GM19035 (cell line): Measurements from ENCODE around the gene DYRK1B.
"Not testable (repeated sequence)": the region's sequence is repeated elsewhere in the genome, so short reads cannot be mapped to it uniquely, and the experiment has no call there.

Source experiments
- ATAC-seq: cut with Tn5 transposase; IDR thresholded peaks from one replicate; pipeline ENCODE4 v1.9.1; 2021; ENCODE audit not compliant: unreplicated experiment

The DYRK1B gene

GRCh38 chr19:39813264-39813993 is 20.5 kb downstream of the DYRK1B start:
- ATAC-seq, result no peak

- no peak for ATAC-seq
These were observed 22.9 kb downstream of the DYRK1B start for GRCh38 chr19:39811064-39811463.

- ATAC-seq, result no peak
These were observed 23.5 kb downstream of the DYRK1B start for GRCh38 chr19:39810424-39810823.

GRCh38 chr19:39809368-39809767 is 24.6 kb downstream of the DYRK1B start:
- no peak for ATAC-seq

DNA sequence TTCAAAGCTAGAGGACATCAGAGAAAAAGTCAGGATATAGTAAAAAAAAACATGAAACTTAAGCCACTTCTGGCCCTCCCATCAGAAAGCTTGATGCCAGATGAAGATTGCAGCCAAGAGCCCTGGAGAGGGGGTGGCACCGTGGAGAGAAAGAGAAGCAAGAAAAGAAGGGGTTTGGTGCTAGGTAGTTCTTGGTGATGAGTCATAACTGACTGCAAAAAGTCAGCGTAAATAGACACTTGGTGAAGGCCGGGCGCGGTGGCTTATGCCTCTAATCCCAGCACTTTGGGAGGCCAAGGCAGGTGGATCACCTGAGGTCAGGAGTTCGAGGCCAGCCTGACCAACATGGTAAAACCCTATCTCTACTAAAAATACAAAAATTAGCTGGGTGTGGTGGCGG is 25.3 kb downstream of the DYRK1B start:
- not testable (repeated sequence) for ATAC-seq

- ATAC-seq, result no peak
These were observed 26.1 kb downstream of the DYRK1B start for GRCh38 chr19:39807846-39808364.

GRCh38 chr19:39805104-39805503 is 28.9 kb downstream of the DYRK1B start:
- ATAC-seq, result no peak

GRCh38 chr19:39802958-39803357 is 31.0 kb downstream of the DYRK1B start:
- no peak for ATAC-seq

DNA sequence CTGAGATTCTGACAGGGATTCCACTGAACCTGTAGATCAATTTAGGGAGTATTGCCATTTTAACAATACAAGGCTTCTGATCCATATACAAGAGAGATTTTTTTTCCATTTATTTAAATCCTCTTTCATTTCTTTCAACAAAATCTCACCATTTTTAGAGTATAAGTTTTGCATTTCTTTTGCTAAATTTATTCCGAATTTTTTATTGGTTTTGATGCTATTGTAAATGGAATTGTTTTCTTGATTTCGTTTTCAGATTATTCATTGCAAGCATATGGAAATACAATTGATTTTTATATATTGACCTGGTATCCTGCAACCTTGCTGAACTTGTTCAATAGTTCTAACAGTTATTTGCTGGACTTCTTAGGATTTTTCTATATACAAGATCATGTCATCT is 36.9 kb downstream of the DYRK1B start:
- ATAC-seq, result no peak

GRCh38 chr19:39796000-39796498 is 37.9 kb downstream of the DYRK1B start:
- ATAC-seq, result no peak

GRCh38 chr19:39795001-39795400 is 39.0 kb downstream of the DYRK1B start:
- no peak for ATAC-seq

- ATAC-seq, result peak; percentile 85
These were observed 40.9 kb downstream of the DYRK1B start for GRCh38 chr19:39792999-39793546.

- no peak for ATAC-seq
These were observed 45.7 kb downstream of the DYRK1B start for GRCh38 chr19:39788244-39788643.

DNA sequence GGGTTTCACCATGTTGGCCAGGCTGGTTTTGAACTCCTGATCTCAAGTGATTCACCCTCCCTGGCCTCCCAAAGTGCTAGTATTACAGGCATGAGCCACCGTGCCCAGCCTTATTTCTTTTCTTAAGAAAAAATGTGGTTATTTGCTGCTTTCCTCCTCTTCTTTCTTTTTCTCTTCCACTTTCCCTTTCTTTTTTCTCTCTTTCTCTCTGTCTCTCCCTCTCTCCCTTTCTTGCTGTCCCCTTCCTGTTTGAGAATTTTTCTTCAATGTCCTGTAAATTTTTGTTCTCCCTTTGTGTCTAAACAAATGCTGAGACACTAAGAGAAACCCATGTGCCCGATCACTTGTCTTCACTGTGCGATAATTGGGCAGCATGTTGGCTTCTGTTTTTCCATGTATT is 53.1 kb downstream of the DYRK1B start:
- ATAC-seq, result no peak

- ATAC-seq, result no peak
These were observed 55.2 kb downstream of the DYRK1B start, which contains the start of gene LEUTX for GRCh38 chr19:39778763-39779162. LEUTX (plus strand) TSS chr19:39778854; CDS start chr19:39778921, 67 bp downstream.
